Fibroblast of lung (primary cell): ENCODE results near the gene NT5DC4.

Experiments used
- CTCF ChIP-seq, 2 donors: IDR thresholded peaks in 1 of 2; conservative IDR thresholded peaks in 1 of 2; 1 replicate in 1 of 2; 2 replicates in 1 of 2; pipeline ENCODE4 v1.5.1; 2011 to 2012; ENCODE audit warnings: low read length in 2 of 2, control low read depth in 1 of 2, inconsistent platforms in 1 of 2, low read depth in 1 of 2, mild to moderate bottlenecking in 1 of 2
- EZH2 ChIP-seq: IDR thresholded peaks from 2 replicates; pipeline ENCODE4 v1.5.1; 2012; ENCODE audit warnings: low read length, control low read depth, mild to moderate bottlenecking; ENCODE audit errors: missing control alignments

GRCh38 chr2:112679484-112679883, 41.3 kb upstream of the NT5DC4 start:
- TF ChIP-seq CTCF (conservative IDR thresholded peaks at IDR 0.05 in 1 of 2, IDR thresholded peaks at IDR 0.05 in 1 of 2; ENCODE audit: low read depth in 1 of 2, low read length in 2 of 2) (no peak), EZH2 (no peak)
